NB4 (cell line): ENCODE data around the gene CWC22.

Source experiments
- DNase-seq: peaks from one replicate; pipeline ENCODE4 v3.0.0; 2010; ENCODE audit warnings: low read depth
- H3K4me3 ChIP-seq: one replicate; pipeline ENCODE4 v1.5.1; 2011; ENCODE audit warnings: mild to moderate bottlenecking, low read depth, low read length, moderate library complexity
- CTCF ChIP-seq: IDR thresholded peaks from one replicate; pipeline ENCODE4 v1.5.1; 2012; ENCODE audit warnings: low read depth, low read length
- MAX ChIP-seq: IDR thresholded peaks from 2 replicates; pipeline ENCODE4 v1.6.1; 2011; ENCODE audit warnings: low read depth, low read length
- MYC ChIP-seq: IDR thresholded peaks from 2 replicates; pipeline ENCODE4 v1.6.1; 2011; ENCODE audit warnings: low read depth, low read length
- POLR2A ChIP-seq: IDR thresholded peaks from 2 replicates; pipeline ENCODE4 v1.6.1; 2011; ENCODE audit warnings: mild to moderate bottlenecking; ENCODE audit not compliant: insufficient read length; ENCODE audit errors: extremely low read depth

CWC22 gene

GRCh38 chr2:179987916-179988315 lies 19.2 kb downstream of the CWC22 start:
- H3K4me3 ChIP-seq = no peak overlapping the region
- TF ChIP-seq MYC (no peak), MAX (no peak), CTCF (no peak), POLR2A (no peak)
- no peak for DNase-seq

DNA sequence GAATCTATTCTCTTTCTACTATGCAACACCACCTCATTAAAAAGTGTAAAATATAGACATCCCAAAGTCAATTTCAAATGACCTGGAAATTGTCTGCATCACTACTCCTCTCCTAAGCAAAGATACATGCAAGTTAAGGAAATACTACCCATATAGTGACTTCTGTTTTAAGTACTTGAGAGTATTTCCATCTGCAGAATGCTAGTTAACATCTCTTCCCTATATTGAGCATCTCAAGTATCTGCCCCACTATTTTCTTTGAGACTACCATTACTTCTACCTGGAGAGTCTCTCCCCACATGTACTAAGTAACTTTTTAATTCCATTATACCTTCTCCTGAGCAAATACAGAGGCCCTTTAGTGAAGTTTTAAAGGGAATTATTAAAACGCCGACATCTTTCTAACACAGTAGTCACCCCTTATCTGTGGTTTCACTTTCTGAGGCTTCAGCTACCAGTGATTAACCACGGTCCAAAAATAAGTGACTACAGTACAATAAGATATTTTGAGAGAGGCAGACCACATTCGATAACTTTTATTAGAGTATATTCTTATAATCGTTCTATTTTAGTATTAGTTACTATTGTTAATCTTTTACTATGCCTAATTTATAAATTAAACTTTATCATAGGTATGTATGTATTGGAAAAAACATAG lies 21.8 kb downstream of the CWC22 start:
- no peak for DNase-seq

DNA sequence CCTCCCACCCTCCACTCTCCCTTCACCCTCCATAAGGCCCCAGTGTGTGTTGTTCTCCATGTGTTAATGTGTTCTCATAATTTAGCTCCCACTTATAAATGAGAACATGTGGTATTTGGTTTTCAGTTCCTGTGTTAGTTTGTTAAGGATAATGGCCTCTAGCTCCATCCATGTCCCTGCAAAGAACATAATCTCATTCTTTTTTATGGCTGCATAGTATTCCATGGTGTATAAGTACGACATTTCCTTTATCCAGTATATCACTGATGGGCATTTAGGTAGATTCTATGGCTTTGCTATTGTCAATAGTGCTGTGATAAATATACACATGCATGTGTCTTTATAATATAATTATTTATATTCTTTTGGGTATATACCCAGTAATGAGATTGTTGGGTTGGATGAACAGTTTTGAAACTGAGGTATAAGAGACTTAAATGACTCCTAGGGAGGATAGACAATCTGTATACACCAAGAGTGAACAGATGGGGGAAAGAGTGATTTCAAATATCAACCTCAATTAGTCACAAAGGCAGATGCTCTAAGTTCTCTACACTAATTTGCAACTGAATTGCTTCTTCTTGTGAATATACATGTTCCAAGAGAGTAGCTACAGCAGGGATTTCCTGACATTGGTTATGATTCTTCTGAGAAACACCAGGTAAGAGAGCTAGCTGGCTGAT lies 23.7 kb downstream of the CWC22 start:
- H3K4me3 ChIP-seq = no peak overlapping the region
- TF ChIP-seq MAX (no peak), CTCF (no peak), MYC (no peak), POLR2A (no peak)
- no peak for DNase-seq

More for the DNA sequence above, 21.8 kb downstream of the CWC22 start:
- no peak overlapping the region for H3K4me3 ChIP-seq
- TF ChIP-seq POLR2A = no peak
- no peak for TF ChIP-seq MAX
- no peak for TF ChIP-seq MYC
- TF ChIP-seq CTCF = no peak

- TF ChIP-seq MAX (no peak), CTCF (no peak), POLR2A (no peak), MYC (no peak)
- H3K4me3 ChIP-seq = no peak overlapping the region
- DNase-seq = no peak
Measured at GRCh38 chr2:179981085-179981484, 26.0 kb downstream of the CWC22 start.

- TF ChIP-seq MYC = no peak
- TF ChIP-seq CTCF = no peak
- TF ChIP-seq POLR2A = no peak
- no peak for TF ChIP-seq MAX
- no peak for DNase-seq
- H3K4me3 ChIP-seq = no peak overlapping the region
Measured at GRCh38 chr2:179974761-179975160, 32.3 kb downstream of the CWC22 start.
